Nephron (organoid): ENCODE measurements around the gene RMRP.

ENCODE experiments used
- H3K27ac Mint-ChIP-seq, 3 experiments: 2 replicates each; pipeline ENCODE4 v1.8.0; 2020; ENCODE audit warnings: mixed read lengths in 3 of 3, mild to moderate bottlenecking in 2 of 3, moderate library complexity in 1 of 3
- H3K27me3 Mint-ChIP-seq: 2 replicates; pipeline ENCODE4 v1.8.0; 2021; ENCODE audit warnings: low read depth, mild to moderate bottlenecking, moderate library complexity, mixed read lengths
- H3K36me3 Mint-ChIP-seq: 2 replicates; pipeline ENCODE4 v1.8.0; 2020; ENCODE audit warnings: low read depth, mixed read lengths
- H3K4me1 Mint-ChIP-seq: 2 replicates; pipeline ENCODE4 v1.8.0; 2020; ENCODE audit warnings: mixed read lengths
- H3K4me3 Mint-ChIP-seq, 3 experiments: 2 replicates each; pipeline ENCODE4 v1.8.0; 2020; ENCODE audit warnings: mild to moderate bottlenecking in 3 of 3, mixed read lengths in 3 of 3, moderate library complexity in 2 of 3
- H3K9me3 Mint-ChIP-seq: 2 replicates; pipeline ENCODE4 v1.8.0; 2020; ENCODE audit warnings: mixed read lengths
- CTCF ChIP-seq, 3 experiments: fragments of 200-600 bp; sonication (generic); IDR thresholded peaks; one replicate each; pipeline ENCODE4 v1.5.0; 2021; ENCODE audit warnings: antibody characterized with exemption in 3 of 3; ENCODE audit not compliant: unreplicated experiment in 3 of 3

RMRP gene

DNA sequence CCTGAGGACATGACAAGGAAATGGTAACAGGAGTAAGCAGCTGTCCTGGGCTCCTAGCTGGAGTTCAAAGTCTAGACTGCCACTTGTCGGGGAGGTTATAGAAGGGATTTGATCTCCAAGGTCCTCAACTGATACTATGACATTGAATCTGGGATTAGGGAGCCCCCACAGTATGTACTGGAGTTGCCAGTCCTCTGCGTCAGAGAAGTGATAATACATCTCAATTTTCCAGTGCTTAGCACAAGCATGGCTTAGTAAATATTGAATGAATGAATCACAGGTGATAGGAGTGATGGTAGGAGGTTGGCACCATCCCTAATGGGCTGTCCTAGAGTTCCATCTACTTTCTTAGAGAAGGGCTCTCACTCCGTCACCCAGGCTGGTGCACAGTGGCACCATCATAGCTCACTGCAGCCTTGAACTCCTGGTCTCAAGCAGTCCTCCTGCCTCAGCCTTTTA, 38.2 kb upstream of the RMRP start:
- Mint-ChIP-seq H3K9me3 (no peaks in the 10 kb centered on the region), H3K4me1 (peaks cover 17% of the 10 kb centered on the region), H3K4me3 (no peak overlapping the region), H3K36me3 (no peaks in the 10 kb centered on the region), H3K27me3 (no peaks in the 10 kb centered on the region), H3K27ac (peak overlapping the region in 1 of 3 experiments; percentile 50)
- no peak for TF ChIP-seq CTCF (IDR thresholded peaks at IDR 0.05; ENCODE audit: unreplicated experiment in 3 of 3)

- H3K9me3 Mint-ChIP-seq: no peaks in the 10 kb centered on the region
Observed at GRCh38 chr9:35691757-35692301, 34.0 kb upstream of the RMRP start.

GRCh38 chr9:35691334-35691650, 33.5 kb upstream of the RMRP start:
- TF ChIP-seq CTCF (IDR thresholded peaks at IDR 0.05; ENCODE audit: unreplicated experiment in 3 of 3): no peak
- Mint-ChIP-seq H3K36me3 (peaks cover 10% of the 10 kb centered on the region), H3K27me3 (no peaks in the 10 kb centered on the region), H3K9me3 (no peaks in the 10 kb centered on the region), H3K27ac (peak overlapping the region; percentile 65 to 88 (median 81)), H3K4me3 (peak overlapping the region; percentile 89 to 95 (median 91)), H3K4me1 (peaks cover 35% of the 10 kb centered on the region)

More at GRCh38 chr9:35691757-35692301, 34.0 kb upstream of the RMRP start:
- H3K36me3 Mint-ChIP-seq: peaks cover 5% of the 10 kb centered on the region
- no peaks in the 10 kb centered on the region for H3K27me3 Mint-ChIP-seq
- peak overlapping the region; percentile 65 to 88 (median 81) for H3K27ac Mint-ChIP-seq
- TF ChIP-seq CTCF (IDR thresholded peaks at IDR 0.05; ENCODE audit: unreplicated experiment in 3 of 3): no peak
- H3K4me3 Mint-ChIP-seq: peak overlapping the region; percentile 89 to 95 (median 91)
- H3K4me1 Mint-ChIP-seq: peaks cover 34% of the 10 kb centered on the region

GRCh38 chr9:35690614-35691333, 33.0 kb upstream of the RMRP start:
- peak overlapping the region; percentile 65 to 88 (median 81) for H3K27ac Mint-ChIP-seq
- H3K4me3 Mint-ChIP-seq: peak overlapping the region; percentile 94 to 100 (median 95)
- peaks cover 36% of the 10 kb centered on the region for H3K4me1 Mint-ChIP-seq
- peaks cover 13% of the 10 kb centered on the region for H3K36me3 Mint-ChIP-seq
- no peak for TF ChIP-seq CTCF (IDR thresholded peaks at IDR 0.05; ENCODE audit: unreplicated experiment in 3 of 3)
- H3K27me3 Mint-ChIP-seq: no peaks in the 10 kb centered on the region
- no peaks in the 10 kb centered on the region for H3K9me3 Mint-ChIP-seq

- Mint-ChIP-seq H3K4me1 (peaks cover 41% of the 10 kb centered on the region), H3K27ac (peak overlapping the region; percentile 65 to 94 (median 81)), H3K9me3 (no peaks in the 10 kb centered on the region), H3K4me3 (peak overlapping the region; percentile 94 to 100 (median 95)), H3K36me3 (peaks cover 13% of the 10 kb centered on the region), H3K27me3 (peaks cover 3% of the 10 kb centered on the region)
- no peak for TF ChIP-seq CTCF (IDR thresholded peaks at IDR 0.05; ENCODE audit: unreplicated experiment in 3 of 3)
Observed at GRCh38 chr9:35690294-35690613, 32.4 kb upstream of the RMRP start.
